Aorta (tissue), 5 donors: ENCODE measurements around the gene DDX39A. TPM values are rescaled to one million over a fixed set of nuclear protein-coding genes. Genes with fewer than 3 reads are reported as not detected.
"Not testable (repeated sequence)": the region's sequence is repeated elsewhere in the genome, so short reads cannot be mapped to it uniquely, and the experiment has no call there.

ENCODE experiments used
- ATAC-seq: fragments of 200-7000 bp; cut with Tn5 transposase; one replicate; pipeline ENCODE4 v1.9.1; 2022; ENCODE audit warnings: moderate library complexity; ENCODE audit not compliant: low FRiP score
- DNase-seq, 2 donors: peaks; one replicate each; pipeline ENCODE4 v3.0.0-alpha.2; 2020
- H3K27ac ChIP-seq, 2 donors: one replicate each; pipeline ENCODE4 v1.5.1; 2013; ENCODE audit warnings: low read length in 2 of 2, mild to moderate bottlenecking in 2 of 2, moderate library complexity in 2 of 2, control low read depth in 1 of 2, inconsistent platforms in 1 of 2, low read depth in 1 of 2
- H3K27me3 ChIP-seq, 2 donors: one replicate each; pipeline ENCODE4 v1.6.1; 2013; ENCODE audit warnings: control low read depth in 1 of 2, low read length in 1 of 2, mild to moderate bottlenecking in 1 of 2, moderate library complexity in 1 of 2; ENCODE audit not compliant: insufficient read depth in 2 of 2, control insufficient read depth in 1 of 2
- H3K36me3 ChIP-seq, 2 donors: one replicate each; pipeline ENCODE4 v1.6.1; 2013; ENCODE audit warnings: control low read depth in 1 of 2, low read length in 1 of 2, mild to moderate bottlenecking in 1 of 2; ENCODE audit not compliant: insufficient read depth in 2 of 2, control insufficient read depth in 1 of 2
- H3K4me1 ChIP-seq, 2 donors: one replicate each; pipeline ENCODE4 v1.6.1; 2013; ENCODE audit warnings: low read length in 2 of 2, control low read depth in 1 of 2, mild to moderate bottlenecking in 1 of 2, moderate library complexity in 1 of 2; ENCODE audit not compliant: insufficient read depth in 2 of 2, control insufficient read depth in 1 of 2
- H3K4me3 ChIP-seq, 2 donors: one replicate each; pipeline ENCODE4 v1.5.1; 2013; ENCODE audit warnings: low read length in 2 of 2, control low read depth in 1 of 2, mild to moderate bottlenecking in 1 of 2
- H3K9me3 ChIP-seq: one replicate; pipeline ENCODE4 v1.6.1; 2013; ENCODE audit warnings: mild to moderate bottlenecking, low read length; ENCODE audit not compliant: control insufficient read depth
- WGBS, 2 donors: extraction: QIAGEN DNeasy Blood & Tissue Kit; methylation state at CpG; one replicate each; pipeline ENCODE4 v1.1.7; 2013; 5-methylcytosine and 5-hydroxymethylcytosine counted together
- intact Hi-C, 2 donors: fragments of 100-400 bp; cut with DNase I; formaldehyde crosslinking; loops; one replicate each; pipeline versions ENCODE4 v1.14.2 to v1.15.0; 2022
- polyA plus RNA-seq, 2 donors: library from polyadenylated mRNA; stranded (reverse); fragments of 200-250 nt; gene quantifications; one replicate each; pipeline ENCODE4 v1.2.3, GENCODE V29; 2013
- total RNA-seq, 2 donors: library from RNA; stranded (reverse); fragmentation: NEBNext Ultra II Directional; extraction: Animal tissue kit (Norgen Biotek cat#: 25700); gene quantifications; one replicate each; pipeline ENCODE4 v1.2.1, GENCODE V29; 2021
- donor health status: healthy with polysubstance abuse.
- donor health status: Bipolar disorder and iron deficiency.
- donor health status: DM: no; HTN: no; CAD: no.
- donor health status: DM: no; HTN: no; CAD: no.
- donor health status: DM: yes; HTN: yes; CAD: no.

DDX39A gene
- total and polyA plus RNA-seq, 4 donors: 28.5 to 98.7 (median 47.2) TPM

GRCh38 chr19:14405758-14406644, 13.1 kb downstream of the DDX39A start:
- Histone ChIP-seq H3K27ac (peak overlapping the region in 1 of 2 donors; percentile 42), H3K36me3 (peaks cover 0 to 26% of the 10 kb centered on the region in 2 donors), H3K4me1 (no peaks in the 10 kb centered on the region), H3K4me3 (no peak overlapping the region), H3K9me3 (no peaks in the 10 kb centered on the region), H3K27me3 (no peaks in the 10 kb centered on the region)
- DNase-seq (peak; percentile 90 to 96), ATAC-seq (peak; percentile 92)
- whole genome bisulfite sequencing, 2 donors: 34 to 38% methylated on average over 55 to 61 of the region's 61 CpGs
- intact Hi-C loops: loop anchor here in 1 of 2 donors (1.0 kb wide), 1 partner anchor 43 kb away; no protein-coding TSS in a partner anchor

GRCh38 chr19:14405380-14405757, 13.8 kb downstream of the DDX39A start:
- Histone ChIP-seq H3K4me3 (no peak overlapping the region), H3K36me3 (peaks cover 0 to 26% of the 10 kb centered on the region in 2 donors)
- intact Hi-C loops: no loop called here

GRCh38 chr19:14404312-14404711, 14.8 kb downstream of the DDX39A start:
- intact Hi-C loops: no loop called here
- H3K9me3 ChIP-seq: no peaks in the 10 kb centered on the region
- H3K4me3 ChIP-seq: no peak overlapping the region
- no peaks in the 10 kb centered on the region for H3K4me1 ChIP-seq
- H3K27ac ChIP-seq: no peak overlapping the region
- ATAC-seq: no peak
- no peak for DNase-seq
- WGBS, 2 donors: 77 to 78% methylated on average over 9 of the region's 9 CpGs
- H3K27me3 ChIP-seq: no peaks in the 10 kb centered on the region
- peaks cover 0 to 22% of the 10 kb centered on the region in 2 donors for H3K36me3 ChIP-seq

More at GRCh38 chr19:14405380-14405757, 13.8 kb downstream of the DDX39A start:
- Histone ChIP-seq H3K9me3 (no peaks in the 10 kb centered on the region), H3K4me1 (no peaks in the 10 kb centered on the region), H3K27me3 (no peaks in the 10 kb centered on the region), H3K27ac (peak overlapping the region in 1 of 2 donors; percentile 1)
- DNase-seq: no peak
- ATAC-seq: no peak
- WGBS, 2 donors: 72 to 75% methylated on average over 6 of the region's 6 CpGs

GRCh38 chr19:14403145-14403930, 15.8 kb downstream of the DDX39A start:
- not testable (repeated sequence) for H3K9me3 ChIP-seq, DNase-seq, H3K4me3 ChIP-seq, H3K27ac ChIP-seq, H3K27me3 ChIP-seq, H3K4me1 ChIP-seq, ATAC-seq
- 92 to 94% methylated on average over 15 of the region's 15 CpGs for WGBS, 2 donors
- H3K36me3 ChIP-seq: peaks cover 0 to 20% of the 10 kb centered on the region in 2 donors
- intact Hi-C loops: loop anchor here in 1 of 2 donors (1.0 kb wide), 1 partner anchor 18 kb away; no protein-coding TSS in a partner anchor

- Histone ChIP-seq H3K9me3 (no peaks in the 10 kb centered on the region), H3K36me3 (peaks cover 0 to 18% of the 10 kb centered on the region in 2 donors), H3K4me3 (no peak overlapping the region), H3K4me1 (no peaks in the 10 kb centered on the region), H3K27ac (no peak overlapping the region), H3K27me3 (no peaks in the 10 kb centered on the region)
- DNase-seq (peak; percentile 90 to 91), ATAC-seq (no peak)
- WGBS, 2 donors: 73 to 74% methylated on average over 26 of the region's 26 CpGs
- intact Hi-C loops: loop anchor here in 1 of 2 donors (1.0 kb wide), 1 partner anchor 17 kb away; no protein-coding TSS in a partner anchor
Observed at GRCh38 chr19:14402332-14403144, 16.6 kb downstream of the DDX39A start.

GRCh38 chr19:14401468-14402195, 17.5 kb downstream of the DDX39A start:
- Histone ChIP-seq H3K4me3 (no peak overlapping the region), H3K27ac (peak overlapping the region in 1 of 2 donors; percentile 4), H3K36me3 (peaks cover 0 to 14% of the 10 kb centered on the region in 2 donors), H3K4me1 (no peaks in the 10 kb centered on the region), H3K27me3 (no peaks in the 10 kb centered on the region), H3K9me3 (no peaks in the 10 kb centered on the region)
- intact Hi-C loops: no loop called here
- 93 to 95% methylated on average over 18 of the region's 18 CpGs for WGBS, 2 donors
- ATAC-seq (no peak), DNase-seq (no peak)

- DNase-seq (peak in 1 of 2 donors; percentile 78), ATAC-seq (no peak)
- 37 to 50% methylated on average over 11 of the region's 11 CpGs for WGBS, 2 donors
- Histone ChIP-seq H3K4me1 (no peaks in the 10 kb centered on the region), H3K27me3 (no peaks in the 10 kb centered on the region), H3K4me3 (no peak overlapping the region), H3K27ac (no peak overlapping the region), H3K9me3 (no peaks in the 10 kb centered on the region), H3K36me3 (peaks cover 0 to 10% of the 10 kb centered on the region in 2 donors)
- intact Hi-C loops: no loop called here
Observed at GRCh38 chr19:14400951-14401431, 18.1 kb downstream of the DDX39A start.
